Heart left ventricle (tissue), 13 donors: ENCODE data around the gene VAPB.

Experiments used
- POLR2A ChIP-seq, 2 donors: fragments of 450-650 bp; IDR thresholded peaks; one replicate each; pipeline ENCODE4 v1.6.1; 2017; ENCODE audit warnings: antibody characterized with exemption in 2 of 2, mild to moderate bottlenecking in 2 of 2, moderate library complexity in 2 of 2
- TF ChIP-seq, protein P1 (sequence below), 12 donors: fragments of 200-600 bp; sonication (generic) in 4 of 12; IDR thresholded peaks; one replicate each; pipeline versions ENCODE4 v1.5.0 to v1.8.0; 2018 to 2022; ENCODE audit warnings: antibody characterized with exemption in 12 of 12, mild to moderate bottlenecking in 5 of 12
- donor health status: ischemic (EF 13 %, LVEDD 7.1; RV severe dilation, severe dysfunction).
- donor health status: DM: no; HTN: yes; CAD: no.
- donor health status: DM: no; HTN: no; CAD: no.
- donor health status: ischemic (EF 25% LVEDD 6.9; RV normal size, moderate dysfunction).
- donor health status: ischemic (EF 25% LVEDD 5.7; RV mildly dilated, moderate dysfunction).
- donor health status: ischemic (EF 35%, LVEDD 5.7; RV mildly dilated, moderate dysfunction).
- donor health status: nonischemic (EF 11% LVEDD 7.7; RV severe dilation, severe dysfunction).
- donor health status: DM: yes; HTN: yes; CAD: no.
- donor health status: PGD.
- donor health status: ischemic (EF 29% LVEDD 5.4; RV normal size, mild dysfunction).
- donor health status: nonischemic (EF 23%, LVEDD 6.1; RV moderate dilation, normal function).

DNA sequence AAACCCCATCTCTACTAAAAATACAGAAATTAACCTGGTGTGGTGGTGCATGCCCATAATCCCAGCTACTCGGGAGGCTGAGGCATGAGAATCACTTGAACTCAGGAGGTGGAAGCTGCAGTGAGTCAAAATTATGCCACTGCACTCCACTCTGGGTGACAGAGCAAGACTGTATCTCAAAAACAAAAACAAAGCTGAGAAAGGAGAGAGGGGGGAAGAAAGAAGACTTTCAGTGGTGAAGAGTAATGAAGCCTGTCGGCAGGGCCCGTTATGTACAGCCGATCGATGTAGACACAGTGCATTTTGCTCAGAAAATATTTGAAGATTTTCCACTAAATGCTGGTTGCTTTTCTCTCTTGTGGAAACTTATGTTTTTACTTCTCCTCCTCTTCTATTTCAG is 13.8 kb downstream of the VAPB start:
- TF ChIP-seq, protein P1, sequence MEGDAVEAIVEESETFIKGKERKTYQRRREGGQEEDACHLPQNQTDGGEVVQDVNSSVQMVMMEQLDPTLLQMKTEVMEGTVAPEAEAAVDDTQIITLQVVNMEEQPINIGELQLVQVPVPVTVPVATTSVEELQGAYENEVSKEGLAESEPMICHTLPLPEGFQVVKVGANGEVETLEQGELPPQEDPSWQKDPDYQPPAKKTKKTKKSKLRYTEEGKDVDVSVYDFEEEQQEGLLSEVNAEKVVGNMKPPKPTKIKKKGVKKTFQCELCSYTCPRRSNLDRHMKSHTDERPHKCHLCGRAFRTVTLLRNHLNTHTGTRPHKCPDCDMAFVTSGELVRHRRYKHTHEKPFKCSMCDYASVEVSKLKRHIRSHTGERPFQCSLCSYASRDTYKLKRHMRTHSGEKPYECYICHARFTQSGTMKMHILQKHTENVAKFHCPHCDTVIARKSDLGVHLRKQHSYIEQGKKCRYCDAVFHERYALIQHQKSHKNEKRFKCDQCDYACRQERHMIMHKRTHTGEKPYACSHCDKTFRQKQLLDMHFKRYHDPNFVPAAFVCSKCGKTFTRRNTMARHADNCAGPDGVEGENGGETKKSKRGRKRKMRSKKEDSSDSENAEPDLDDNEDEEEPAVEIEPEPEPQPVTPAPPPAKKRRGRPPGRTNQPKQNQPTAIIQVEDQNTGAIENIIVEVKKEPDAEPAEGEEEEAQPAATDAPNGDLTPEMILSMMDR (IDR thresholded peaks at IDR 0.05) = no peak
- TF ChIP-seq POLR2A (IDR thresholded peaks at IDR 0.05) = no peak
